BLaER1 treated with 17β-estradiol and CSF1 and Interleukin-3, amounts not matched to agents 10 nM and 100 nM (cell line): ENCODE measurements around the gene ESCO1.

Experiments
- H3K27ac ChIP-seq, 11 experiments: shearing (Covaris generic); formaldehyde crosslinking; 2 replicates each; pipeline ENCODE4 v1.8.1; 2022
- H3K27me3 ChIP-seq, 11 experiments: shearing (Covaris generic); formaldehyde crosslinking; 2 replicates each; pipeline ENCODE4 v1.8.1; 2022
- H3K36me3 ChIP-seq, 11 experiments: shearing (Covaris generic); formaldehyde crosslinking; 2 replicates each; pipeline ENCODE4 v1.8.1; 2022
- H3K4me1 ChIP-seq, 10 experiments: shearing (Covaris generic); formaldehyde crosslinking; 2 replicates each; pipeline ENCODE4 v1.8.1; 2022
- H3K4me2 ChIP-seq, 11 experiments: shearing (Covaris generic); formaldehyde crosslinking; 2 replicates each; pipeline ENCODE4 v1.8.1; 2022
- H3K4me3 ChIP-seq, 10 experiments: shearing (Covaris generic); formaldehyde crosslinking; 2 replicates each; pipeline ENCODE4 v1.8.1; 2022
- H3K9ac ChIP-seq, 11 experiments: shearing (Covaris generic); formaldehyde crosslinking; 2 replicates each; pipeline ENCODE4 v1.8.1; 2022
- H3K9me3 ChIP-seq, 11 experiments: shearing (Covaris generic); formaldehyde crosslinking; replicated peaks in 1 of 11; 2 replicates each; pipeline ENCODE4 v1.8.1; 2022
- H4K20me1 ChIP-seq, 11 experiments: shearing (Covaris generic); formaldehyde crosslinking; 2 replicates each; pipeline ENCODE4 v1.8.1; 2022
- Cebpa-rat ChIP-seq, 11 experiments: shearing (Covaris generic); IDR thresholded peaks; 2 replicates each; pipeline ENCODE4 v1.8.1; 2022

Gene ESCO1

DNA sequence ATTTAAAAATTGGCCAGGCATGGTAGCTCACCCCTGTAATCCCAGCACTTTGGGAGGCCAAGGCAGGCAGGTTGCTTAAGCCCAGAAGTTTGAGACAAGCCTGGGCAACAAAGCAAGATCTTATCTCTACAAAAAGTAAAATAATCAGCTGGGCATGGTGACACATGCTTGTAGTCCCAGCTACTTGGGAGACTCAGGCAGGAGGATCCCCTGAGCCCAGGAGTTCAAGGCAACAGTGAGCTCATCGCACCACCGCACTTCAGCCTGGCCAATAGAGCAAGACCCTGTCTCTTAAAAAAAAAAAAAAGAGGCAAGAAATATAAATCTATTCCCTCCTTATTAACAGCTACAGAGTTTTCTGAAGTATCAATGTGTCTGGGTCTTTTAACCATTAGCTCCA lies 51.9 kb downstream of the ESCO1 start:
- TF ChIP-seq Cebpa-rat (IDR thresholded peaks at IDR 0.05) = no peak
- Histone ChIP-seq H3K36me3 (peaks cover 84 to 98% (median 95%) of the 10 kb centered on the region in 11 experiments), H3K9me3 (peaks cover 0 to 26% (median 0%) of the 10 kb centered on the region in 11 experiments; a peak in 9 of 22 replicates), H4K20me1 (peaks cover 0 to 14% (median 0%) of the 10 kb centered on the region in 11 experiments; a peak in 3 of 22 replicates), H3K9ac (no peak overlapping the region), H3K4me3 (no peak overlapping the region), H3K4me2 (no peak overlapping the region), H3K27me3 (no peaks in the 10 kb centered on the region), H3K4me1 (no peaks in the 10 kb centered on the region), H3K27ac (no peak overlapping the region)

DNA sequence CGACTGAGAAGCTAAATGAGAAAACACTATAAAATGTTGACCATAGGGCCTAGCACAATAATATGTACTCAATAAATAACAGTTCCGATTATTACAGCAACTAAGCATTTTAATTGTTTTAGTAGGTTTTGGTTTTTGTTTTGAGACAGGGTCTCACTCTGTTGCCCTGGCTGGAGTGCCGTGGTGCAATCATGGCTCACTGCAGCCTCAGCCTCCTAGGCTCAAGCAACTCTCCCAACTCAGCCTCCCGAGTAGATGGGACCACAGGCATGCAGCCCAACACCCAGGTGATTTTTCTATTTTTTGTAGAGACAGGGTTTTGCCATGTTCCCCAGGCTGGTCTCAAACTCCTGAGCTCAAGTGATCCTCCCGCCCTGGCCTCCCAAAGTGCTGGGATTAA lies 54.1 kb downstream of the ESCO1 start:
- H3K36me3 ChIP-seq = peaks cover 76 to 96% (median 91%) of the 10 kb centered on the region in 11 experiments
- no peaks in the 10 kb centered on the region for H3K4me1 ChIP-seq
- no peak overlapping the region for H3K4me3 ChIP-seq
- H3K4me2 ChIP-seq = no peak overlapping the region
- peaks cover 0 to 24% (median 0%) of the 10 kb centered on the region in 11 experiments; a peak in 4 of 22 replicates for H4K20me1 ChIP-seq
- no peak overlapping the region for H3K27ac ChIP-seq
- H3K9ac ChIP-seq = no peak overlapping the region
- no peaks in the 10 kb centered on the region for H3K27me3 ChIP-seq
- peaks cover 0 to 3% (median 0%) of the 10 kb centered on the region in 11 experiments; a peak in 2 of 22 replicates for H3K9me3 ChIP-seq
- TF ChIP-seq Cebpa-rat (IDR thresholded peaks at IDR 0.05) = no peak

GRCh38 chr18:21538230-21538629 lies 62.3 kb downstream of the ESCO1 start:
- Histone ChIP-seq H3K36me3 (peaks cover 79 to 99% (median 89%) of the 10 kb centered on the region in 11 experiments), H3K4me2 (no peak overlapping the region), H3K9me3 (no peaks in the 10 kb centered on the region), H3K4me3 (no peak overlapping the region), H3K9ac (no peak overlapping the region), H3K27ac (no peak overlapping the region), H4K20me1 (peaks cover 0 to 15% (median 0%) of the 10 kb centered on the region in 11 experiments; a peak in 5 of 22 replicates), H3K27me3 (no peaks in the 10 kb centered on the region), H3K4me1 (no peaks in the 10 kb centered on the region)
- TF ChIP-seq Cebpa-rat (IDR thresholded peaks at IDR 0.05) = no peak

GRCh38 chr18:21534327-21534726 lies 66.2 kb downstream of the ESCO1 start:
- Histone ChIP-seq H3K4me3 (no peak overlapping the region), H3K36me3 (peaks cover 87 to 100% (median 93%) of the 10 kb centered on the region in 11 experiments), H3K27ac (no peak overlapping the region), H3K9me3 (no peaks in the 10 kb centered on the region), H3K9ac (no peak overlapping the region), H3K4me2 (no peak overlapping the region), H3K4me1 (no peaks in the 10 kb centered on the region), H4K20me1 (peaks cover 0 to 12% (median 0%) of the 10 kb centered on the region in 11 experiments; a peak in 1 of 22 replicates), H3K27me3 (no peaks in the 10 kb centered on the region)
- TF ChIP-seq Cebpa-rat (IDR thresholded peaks at IDR 0.05) = no peak

GRCh38 chr18:21526463-21526862 lies 74.0 kb downstream of the ESCO1 start:
- H3K4me1 ChIP-seq = no peaks in the 10 kb centered on the region
- no peak overlapping the region for H3K9ac ChIP-seq
- no peak overlapping the region for H3K27ac ChIP-seq
- H3K9me3 ChIP-seq = no peaks in the 10 kb centered on the region
- peaks cover 71 to 99% (median 92%) of the 10 kb centered on the region in 11 experiments for H3K36me3 ChIP-seq
- H4K20me1 ChIP-seq = peaks cover 0 to 4% (median 0%) of the 10 kb centered on the region in 11 experiments; a peak in 2 of 22 replicates
- no peak overlapping the region for H3K4me3 ChIP-seq
- H3K4me2 ChIP-seq = no peak overlapping the region
- no peaks in the 10 kb centered on the region for H3K27me3 ChIP-seq
- TF ChIP-seq Cebpa-rat (IDR thresholded peaks at IDR 0.05) = no peak

DNA sequence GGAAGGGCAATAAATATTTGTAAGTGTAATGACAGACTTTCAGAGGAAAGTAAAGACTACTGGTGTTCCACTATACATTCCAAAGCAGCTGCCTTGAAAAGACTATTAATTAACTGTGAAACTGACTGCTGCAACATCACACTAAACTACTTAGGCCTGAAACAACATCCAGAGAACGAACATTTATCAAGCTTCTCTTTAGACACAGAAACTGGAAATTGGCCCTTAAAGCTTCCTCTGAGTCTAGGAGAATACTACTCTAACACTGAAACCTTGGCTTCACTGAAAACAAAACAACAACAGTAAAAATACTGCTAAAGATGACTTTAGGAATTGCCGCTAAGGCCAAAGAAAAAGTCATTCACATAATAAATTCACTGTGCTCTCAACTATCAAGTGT lies 74.6 kb downstream of the ESCO1 start:
- no peaks in the 10 kb centered on the region for H3K4me1 ChIP-seq
- H3K9ac ChIP-seq = no peak overlapping the region
- H3K27ac ChIP-seq = no peak overlapping the region
- no peaks in the 10 kb centered on the region; a peak in 1 of 22 replicates for H4K20me1 ChIP-seq
- peaks cover 67 to 99% (median 88%) of the 10 kb centered on the region in 11 experiments for H3K36me3 ChIP-seq
- no peak overlapping the region for H3K4me3 ChIP-seq
- H3K4me2 ChIP-seq = no peak overlapping the region
- TF ChIP-seq Cebpa-rat (IDR thresholded peaks at IDR 0.05) = no peak
- no peaks in the 10 kb centered on the region for H3K9me3 ChIP-seq
- no peaks in the 10 kb centered on the region for H3K27me3 ChIP-seq

DNA sequence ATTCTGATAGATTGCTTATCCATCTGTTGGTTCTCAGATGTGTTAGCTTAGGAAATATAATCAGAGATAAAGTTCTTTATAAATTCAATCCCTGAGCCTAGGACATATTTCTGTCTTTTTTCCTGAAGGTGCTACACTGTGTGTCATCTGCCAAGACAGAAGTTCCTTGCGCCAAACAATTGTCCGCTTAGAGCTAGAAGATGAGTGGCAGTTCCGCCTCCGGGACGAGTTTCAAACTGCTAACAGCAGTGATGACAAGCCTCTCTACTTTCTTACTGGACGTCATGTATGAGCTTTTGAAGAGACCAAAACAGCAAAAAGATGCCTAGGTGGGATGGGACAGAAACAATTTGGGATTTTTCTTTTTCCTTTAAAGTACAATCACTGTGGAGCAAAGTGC lies 78.0 kb downstream of the ESCO1 start:
- H3K4me2 ChIP-seq = no peak overlapping the region

DNA sequence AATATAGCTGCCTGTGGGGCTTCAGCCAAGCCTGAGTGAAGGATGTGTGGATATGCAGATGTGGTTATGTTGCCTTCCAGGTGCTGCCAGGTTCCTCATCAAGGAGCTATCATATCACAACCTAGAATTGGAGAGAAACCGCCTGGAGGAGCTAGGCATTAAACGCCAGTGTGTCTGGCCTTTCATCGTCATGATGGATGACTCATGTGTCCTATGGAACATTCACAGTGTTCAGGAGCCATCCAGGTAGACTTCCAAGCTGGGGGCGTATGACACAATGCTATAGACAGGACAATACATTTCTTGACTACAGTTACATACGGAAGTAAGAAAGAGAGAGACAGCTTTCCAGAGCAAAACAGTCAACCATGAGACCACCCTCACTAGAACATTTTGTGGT lies 86.8 kb downstream of the ESCO1 start:
- no peaks in the 10 kb centered on the region for H3K4me1 ChIP-seq
- no peak overlapping the region for H3K27ac ChIP-seq
- H3K4me3 ChIP-seq = no peak overlapping the region
- no peaks in the 10 kb centered on the region for H4K20me1 ChIP-seq
- H3K4me2 ChIP-seq = no peak overlapping the region
- peaks cover 0 to 10% (median 3%) of the 10 kb centered on the region in 11 experiments; a peak in 5 of 22 replicates for H3K9me3 ChIP-seq
- H3K36me3 ChIP-seq = peaks cover 10 to 59% (median 29%) of the 10 kb centered on the region in 11 experiments; a peak in 19 of 22 replicates
- H3K27me3 ChIP-seq = no peaks in the 10 kb centered on the region
- H3K9ac ChIP-seq = no peak overlapping the region
- TF ChIP-seq Cebpa-rat (IDR thresholded peaks at IDR 0.05) = no peak

More for the DNA sequence above, 78.0 kb downstream of the ESCO1 start:
- Histone ChIP-seq H3K9me3 (no peaks in the 10 kb centered on the region), H3K4me3 (no peak overlapping the region), H3K27ac (no peak overlapping the region), H3K36me3 (peaks cover 36 to 97% (median 75%) of the 10 kb centered on the region in 11 experiments), H4K20me1 (no peaks in the 10 kb centered on the region; a peak in 1 of 22 replicates), H3K27me3 (no peaks in the 10 kb centered on the region), H3K9ac (no peak overlapping the region), H3K4me1 (no peaks in the 10 kb centered on the region)
- no peak for TF ChIP-seq Cebpa-rat (IDR thresholded peaks at IDR 0.05)

DNA sequence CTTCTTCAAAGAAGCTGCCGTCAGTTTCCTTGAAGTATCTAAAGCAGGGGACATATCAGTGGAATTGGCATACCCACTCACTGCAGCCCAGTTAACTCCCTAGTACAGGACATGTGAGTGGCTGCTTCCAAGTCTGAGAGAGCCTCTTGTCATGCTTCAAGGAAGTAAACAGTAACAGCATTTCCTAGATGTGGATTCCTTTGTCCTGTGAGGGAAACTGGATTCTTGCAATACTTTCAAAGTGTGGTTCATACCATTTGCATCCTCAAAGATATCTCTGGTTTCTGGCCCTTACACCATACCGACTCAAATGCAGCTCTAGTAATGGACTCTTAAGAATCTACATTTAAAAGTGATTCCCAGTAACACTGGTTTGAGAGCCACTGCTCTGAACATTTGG lies 87.2 kb downstream of the ESCO1 start:
- no peak for TF ChIP-seq Cebpa-rat (IDR thresholded peaks at IDR 0.05)
- Histone ChIP-seq H3K4me2 (no peak overlapping the region), H4K20me1 (no peaks in the 10 kb centered on the region), H3K4me3 (no peak overlapping the region), H3K36me3 (peaks cover 10 to 55% (median 26%) of the 10 kb centered on the region in 11 experiments; a peak in 18 of 22 replicates), H3K9ac (no peak overlapping the region), H3K27ac (no peak overlapping the region), H3K9me3 (peaks cover 0 to 10% (median 3%) of the 10 kb centered on the region in 11 experiments; a peak in 5 of 22 replicates), H3K27me3 (no peaks in the 10 kb centered on the region), H3K4me1 (no peaks in the 10 kb centered on the region)

- Histone ChIP-seq H3K4me2 (no peak overlapping the region), H3K4me1 (no peaks in the 10 kb centered on the region), H3K27me3 (no peaks in the 10 kb centered on the region), H3K27ac (no peak overlapping the region), H3K9ac (no peak overlapping the region), H3K9me3 (peaks cover 0 to 10% (median 3%) of the 10 kb centered on the region in 11 experiments; a peak in 5 of 22 replicates), H3K4me3 (no peak overlapping the region), H3K36me3 (peaks cover 7 to 23% (median 11%) of the 10 kb centered on the region in 11 experiments; a peak in 16 of 22 replicates), H4K20me1 (no peaks in the 10 kb centered on the region)
- no peak for TF ChIP-seq Cebpa-rat (IDR thresholded peaks at IDR 0.05)
These were observed 91.4 kb downstream of the ESCO1 start for GRCh38 chr18:21509062-21509461.
